ENCODE data around the gene PRODH.
"Not testable (repeated sequence)": the region's sequence is repeated elsewhere in the genome, so short reads cannot be mapped to it uniquely, and the experiment has no call there.

The PRODH gene

GRCh38 chr22:18962308-18962635, 26.2 kb upstream of the PRODH start:
- Mint-ChIP-seq H3K4me1 (ENCODE audit: low read depth in 2 of 2) (peaks cover 0 to 2% of the 10 kb centered on the region in 2 donors), H3K27ac (peak overlapping the region in 1 of 2 donors; percentile 64), H3K9me3 (no peaks in the 10 kb centered on the region), H3K4me3 (no peak overlapping the region), H3K27me3 (peaks cover 0 to 22% of the 10 kb centered on the region in 2 donors), H3K36me3 (ENCODE audit: insufficient read depth) (no peaks in the 10 kb centered on the region)
- DNase-seq (no peak), ATAC-seq (replicated peaks) (no peak)

- not testable (repeated sequence) for H3K4me1 Mint-ChIP-seq (ENCODE audit: low read depth in 2 of 2); ATAC-seq (replicated peaks); H3K36me3 Mint-ChIP-seq (ENCODE audit: insufficient read depth); H3K4me3 Mint-ChIP-seq; H3K9me3 Mint-ChIP-seq; DNase-seq
- Mint-ChIP-seq H3K27ac (peak overlapping the region in 1 of 2 donors; percentile 64), H3K27me3 (peaks cover 0 to 20% of the 10 kb centered on the region in 2 donors)
These were observed 25.7 kb upstream of the PRODH start for GRCh38 chr22:18961632-18962307.

GRCh38 chr22:18961201-18961600, 25.1 kb upstream of the PRODH start:
- Mint-ChIP-seq H3K27ac (peak overlapping the region in 1 of 2 donors; percentile 64), H3K27me3 (peaks cover 0 to 20% of the 10 kb centered on the region in 2 donors)
- H3K4me1 Mint-ChIP-seq (ENCODE audit: low read depth in 2 of 2); DNase-seq; H3K4me3 Mint-ChIP-seq; ATAC-seq (replicated peaks); H3K9me3 Mint-ChIP-seq; H3K36me3 Mint-ChIP-seq (ENCODE audit: insufficient read depth): not testable (repeated sequence)

- H3K9me3 Mint-ChIP-seq; H3K4me3 Mint-ChIP-seq; H3K36me3 Mint-ChIP-seq (ENCODE audit: insufficient read depth); DNase-seq; ATAC-seq (replicated peaks); H3K4me1 Mint-ChIP-seq (ENCODE audit: low read depth in 2 of 2): not testable (repeated sequence)
- Mint-ChIP-seq H3K27ac (peak overlapping the region in 1 of 2 donors; percentile 46), H3K27me3 (peaks cover 4 to 27% of the 10 kb centered on the region in 2 donors)
These were observed 24.2 kb upstream of the PRODH start for GRCh38 chr22:18960166-18960820.

- not testable (repeated sequence) for ATAC-seq (replicated peaks); DNase-seq; H3K4me3 Mint-ChIP-seq
These were observed 23.6 kb upstream of the PRODH start for GRCh38 chr22:18959741-18960140.

GRCh38 chr22:18959266-18959665, 23.2 kb upstream of the PRODH start:
- H3K4me3 Mint-ChIP-seq; H3K9me3 Mint-ChIP-seq; H3K36me3 Mint-ChIP-seq (ENCODE audit: insufficient read depth); DNase-seq; H3K27ac Mint-ChIP-seq; ATAC-seq (replicated peaks); H3K4me1 Mint-ChIP-seq (ENCODE audit: low read depth in 2 of 2): not testable (repeated sequence)
- peaks cover 6 to 35% of the 10 kb centered on the region in 2 donors for H3K27me3 Mint-ChIP-seq

More at GRCh38 chr22:18959741-18960140, 23.6 kb upstream of the PRODH start:
- H3K27ac Mint-ChIP-seq; H3K4me1 Mint-ChIP-seq (ENCODE audit: low read depth in 2 of 2); H3K36me3 Mint-ChIP-seq (ENCODE audit: insufficient read depth); H3K9me3 Mint-ChIP-seq: not testable (repeated sequence)
- H3K27me3 Mint-ChIP-seq, result peaks cover 6 to 32% of the 10 kb centered on the region in 2 donors

- DNase-seq; H3K36me3 Mint-ChIP-seq (ENCODE audit: insufficient read depth): not testable (repeated sequence)
These were observed 22.6 kb upstream of the PRODH start for GRCh38 chr22:18958738-18959137.

GRCh38 chr22:18958321-18958705, 22.2 kb upstream of the PRODH start:
- not testable (repeated sequence) for H3K9me3 Mint-ChIP-seq; H3K4me3 Mint-ChIP-seq; ATAC-seq (replicated peaks)

More at GRCh38 chr22:18958738-18959137, 22.6 kb upstream of the PRODH start:
- not testable (repeated sequence) for H3K4me3 Mint-ChIP-seq; H3K4me1 Mint-ChIP-seq (ENCODE audit: low read depth in 2 of 2); H3K9me3 Mint-ChIP-seq; H3K27ac Mint-ChIP-seq
- peak; percentile 42 for ATAC-seq (replicated peaks)
- peaks cover 6 to 35% of the 10 kb centered on the region in 2 donors for H3K27me3 Mint-ChIP-seq

GRCh38 chr22:18957621-18958320, 21.7 kb upstream of the PRODH start:
- H3K27ac Mint-ChIP-seq; H3K4me1 Mint-ChIP-seq (ENCODE audit: low read depth in 2 of 2); H3K9me3 Mint-ChIP-seq; H3K36me3 Mint-ChIP-seq (ENCODE audit: insufficient read depth); H3K4me3 Mint-ChIP-seq; DNase-seq; ATAC-seq (replicated peaks): not testable (repeated sequence)
- peaks cover 6 to 40% of the 10 kb centered on the region in 2 donors for H3K27me3 Mint-ChIP-seq

More at GRCh38 chr22:18958321-18958705, 22.2 kb upstream of the PRODH start:
- H3K27ac Mint-ChIP-seq; H3K4me1 Mint-ChIP-seq (ENCODE audit: low read depth in 2 of 2); H3K36me3 Mint-ChIP-seq (ENCODE audit: insufficient read depth); DNase-seq: not testable (repeated sequence)
- H3K27me3 Mint-ChIP-seq, result peaks cover 6 to 35% of the 10 kb centered on the region in 2 donors

- ATAC-seq (replicated peaks); H3K36me3 Mint-ChIP-seq (ENCODE audit: insufficient read depth); DNase-seq; H3K4me1 Mint-ChIP-seq (ENCODE audit: low read depth in 2 of 2); H3K27ac Mint-ChIP-seq; H3K9me3 Mint-ChIP-seq; H3K4me3 Mint-ChIP-seq: not testable (repeated sequence)
- H3K27me3 Mint-ChIP-seq, result peaks cover 6 to 48% of the 10 kb centered on the region in 2 donors
These were observed 20.9 kb upstream of the PRODH start for GRCh38 chr22:18956956-18957355.

- ATAC-seq (replicated peaks); H3K27ac Mint-ChIP-seq; H3K4me1 Mint-ChIP-seq (ENCODE audit: low read depth in 2 of 2); DNase-seq; H3K36me3 Mint-ChIP-seq (ENCODE audit: insufficient read depth); H3K9me3 Mint-ChIP-seq; H3K4me3 Mint-ChIP-seq: not testable (repeated sequence)
- peaks cover 6 to 53% of the 10 kb centered on the region in 2 donors for H3K27me3 Mint-ChIP-seq
These were observed 20.2 kb upstream of the PRODH start for GRCh38 chr22:18956121-18956895.

GRCh38 chr22:18955696-18956095, 19.6 kb upstream of the PRODH start:
- no peak for ATAC-seq (replicated peaks)
- H3K27ac Mint-ChIP-seq, result peak overlapping the region in 1 of 2 donors; percentile 11

GRCh38 chr22:18954990-18955571, 19.0 kb upstream of the PRODH start:
- Mint-ChIP-seq H3K27ac (peak overlapping the region in 1 of 2 donors; percentile 11), H3K27me3 (peaks cover 9 to 63% of the 10 kb centered on the region in 2 donors), H3K9me3 (no peaks in the 10 kb centered on the region), H3K4me3 (no peak overlapping the region), H3K4me1 (ENCODE audit: low read depth in 2 of 2) (peaks cover 0 to 4% of the 10 kb centered on the region in 2 donors), H3K36me3 (ENCODE audit: insufficient read depth) (no peaks in the 10 kb centered on the region)
- DNase-seq (no peak), ATAC-seq (replicated peaks) (no peak)

More at GRCh38 chr22:18955696-18956095, 19.6 kb upstream of the PRODH start:
- no peak overlapping the region for H3K4me3 Mint-ChIP-seq
- H3K36me3 Mint-ChIP-seq (ENCODE audit: insufficient read depth), result no peaks in the 10 kb centered on the region
- H3K4me1 Mint-ChIP-seq (ENCODE audit: low read depth in 2 of 2), result peaks cover 0 to 4% of the 10 kb centered on the region in 2 donors
- no peaks in the 10 kb centered on the region for H3K9me3 Mint-ChIP-seq
- no peak for DNase-seq
- peaks cover 6 to 57% of the 10 kb centered on the region in 2 donors for H3K27me3 Mint-ChIP-seq
